NCI-H774 (cell line): Measurements from ENCODE around the gene ATXN1.

Experiments
- DNase-seq: peaks from one replicate; lab custom pipeline; 2025; lab: John Stamatoyannopoulos, UW

The ATXN1 gene

DNA sequence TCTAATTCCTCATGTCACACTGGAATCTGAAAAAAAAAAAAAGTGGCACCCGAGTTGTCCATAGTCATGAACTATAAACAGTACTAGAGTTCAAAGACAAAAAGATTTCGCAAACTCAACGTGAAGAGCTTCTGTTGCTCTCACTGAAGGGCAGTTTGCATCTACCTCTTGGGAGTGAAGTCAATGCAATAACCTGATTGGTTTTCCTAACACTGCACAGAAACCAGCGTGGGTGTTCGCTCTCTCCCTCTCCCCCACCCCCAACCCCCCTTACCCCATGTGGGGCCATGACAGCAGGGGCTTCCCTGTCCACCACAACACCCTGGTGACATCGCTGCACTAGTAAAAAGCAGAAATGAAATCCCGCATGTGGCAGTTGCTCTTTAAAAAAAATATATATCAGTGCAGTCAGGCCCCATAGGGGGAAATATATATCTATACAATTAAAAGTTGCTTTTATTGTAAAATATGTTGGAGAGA, 456.0 kb downstream of the ATXN1 start:
- no peak for DNase-seq

DNA sequence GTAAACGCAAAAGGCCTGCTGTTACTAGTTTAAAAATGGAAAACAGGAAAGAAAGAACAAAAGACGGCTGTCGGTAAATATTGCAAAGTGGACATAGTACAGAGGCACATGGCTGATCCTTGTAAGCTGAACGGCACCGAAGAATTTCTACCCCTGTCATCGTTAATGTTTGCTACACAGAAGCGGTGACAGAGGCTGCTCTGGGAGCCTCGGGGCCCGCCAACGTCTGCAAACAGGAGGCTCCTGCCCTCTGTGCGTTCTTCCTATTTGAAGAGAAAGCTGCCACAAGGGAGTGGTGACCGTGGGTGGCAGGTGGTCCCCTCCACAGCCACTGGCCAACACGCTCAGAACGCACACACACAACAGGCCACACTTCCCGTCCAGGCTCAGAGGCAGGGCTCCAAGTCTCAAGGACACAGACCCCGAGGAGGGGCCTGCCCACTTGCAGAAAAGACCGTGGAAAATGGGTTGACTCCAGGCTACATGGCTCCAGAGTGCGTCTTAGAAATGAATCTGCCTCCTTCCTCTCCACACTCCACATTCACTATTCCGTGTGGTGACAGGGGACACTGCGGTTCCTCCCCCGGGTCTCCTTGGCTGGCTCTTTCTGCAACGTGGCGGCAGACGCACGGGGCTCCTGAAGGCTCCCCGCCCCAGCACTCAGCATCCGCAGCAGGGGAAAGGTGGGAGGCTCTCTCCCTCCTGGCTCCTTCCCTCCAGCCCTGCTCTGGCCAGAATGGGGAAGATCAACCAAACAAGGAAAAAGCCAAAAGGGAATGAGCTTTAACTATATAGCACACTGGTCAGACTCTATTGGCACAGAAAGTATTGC, 458.3 kb downstream of the ATXN1 start:
- peak; percentile 18 for DNase-seq

DNA sequence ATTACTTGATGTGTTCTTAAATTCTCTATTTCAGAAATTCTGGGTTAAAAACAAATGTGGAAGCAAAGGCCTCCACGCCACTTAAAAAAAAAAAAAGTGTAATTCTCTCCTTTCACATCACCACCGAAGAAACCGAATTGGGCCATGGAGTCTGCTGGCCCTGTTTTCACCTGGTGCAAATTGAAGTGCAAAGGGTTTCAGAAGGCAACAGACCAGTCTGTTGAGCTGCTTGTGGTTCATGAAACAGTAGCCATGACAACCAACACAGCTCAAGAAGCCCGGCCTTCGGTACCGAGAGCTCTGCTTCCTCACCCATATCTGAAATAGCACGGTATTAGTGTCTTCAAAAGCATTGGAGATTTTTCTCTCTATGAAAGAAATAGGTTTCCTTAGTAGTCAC, 459.7 kb downstream of the ATXN1 start:
- peak; percentile 23 for DNase-seq

DNA sequence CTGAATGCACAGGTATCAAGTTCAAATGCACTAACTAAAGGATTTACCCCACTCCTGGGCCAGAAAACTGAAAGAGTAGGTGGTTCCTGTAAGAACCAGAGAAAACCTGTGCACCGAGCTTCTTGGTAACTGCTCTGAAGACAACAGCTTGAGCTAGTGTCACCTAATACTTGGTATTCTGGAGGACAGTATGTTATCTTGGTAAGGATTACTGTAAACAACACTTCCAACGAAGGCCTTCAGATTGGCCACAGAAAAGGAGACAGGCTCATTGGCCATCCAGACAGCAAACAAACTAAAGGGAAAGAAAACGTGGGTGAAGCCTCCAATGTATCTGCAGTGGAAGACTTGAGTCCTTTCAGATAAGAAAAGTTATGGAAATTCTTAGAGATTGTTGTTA, 461.4 kb downstream of the ATXN1 start:
- no peak for DNase-seq

DNA sequence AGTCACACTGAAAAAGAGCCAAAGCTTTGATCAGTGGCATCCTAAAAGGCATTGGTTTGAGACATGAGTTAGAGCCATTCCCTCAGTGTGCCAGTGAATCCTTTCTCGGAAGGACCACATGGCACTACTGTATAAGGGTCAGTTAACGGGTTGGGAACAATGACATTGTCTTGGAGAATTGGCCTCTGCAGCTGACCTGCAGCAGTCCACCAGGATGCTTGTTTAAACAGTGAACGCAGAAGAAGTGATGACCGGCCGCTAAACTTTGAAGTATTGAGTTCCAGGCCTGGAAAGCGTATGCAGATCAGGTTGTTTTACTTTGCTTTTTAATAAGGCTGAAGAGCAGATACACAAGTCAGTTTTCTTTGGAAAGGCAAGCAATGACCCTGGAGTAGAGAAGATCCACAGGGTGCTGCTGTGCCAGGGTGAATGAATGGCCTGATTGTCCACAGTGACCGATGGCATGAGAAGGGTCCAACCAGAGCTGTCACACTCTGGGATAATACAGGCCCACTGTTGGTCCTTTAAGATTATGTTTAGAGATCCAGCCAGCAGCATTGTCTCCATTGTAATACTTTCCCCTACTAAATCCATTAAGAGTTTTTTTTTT, 465.1 kb downstream of the ATXN1 start:
- no peak for DNase-seq

DNA sequence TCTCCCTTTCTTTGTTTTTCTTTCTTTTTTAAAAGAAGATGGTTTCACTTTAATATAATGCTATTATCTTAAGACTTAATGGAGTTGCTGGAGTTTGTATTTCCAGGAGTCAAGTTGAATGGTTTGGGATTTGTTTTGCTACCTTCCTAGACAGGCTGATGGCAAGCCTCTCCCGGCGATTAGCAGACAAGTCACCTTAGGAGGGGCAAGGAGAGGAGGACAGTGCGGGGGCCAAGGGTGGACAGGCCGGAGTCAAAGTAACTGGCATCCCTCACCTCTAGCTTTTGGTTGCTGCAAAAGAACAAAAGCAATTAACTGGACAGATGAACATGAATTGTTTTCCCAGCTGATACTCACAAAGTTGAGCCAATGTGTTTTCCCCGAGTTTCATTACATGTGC, 465.8 kb downstream of the ATXN1 start:
- DNase-seq = no peak

DNA sequence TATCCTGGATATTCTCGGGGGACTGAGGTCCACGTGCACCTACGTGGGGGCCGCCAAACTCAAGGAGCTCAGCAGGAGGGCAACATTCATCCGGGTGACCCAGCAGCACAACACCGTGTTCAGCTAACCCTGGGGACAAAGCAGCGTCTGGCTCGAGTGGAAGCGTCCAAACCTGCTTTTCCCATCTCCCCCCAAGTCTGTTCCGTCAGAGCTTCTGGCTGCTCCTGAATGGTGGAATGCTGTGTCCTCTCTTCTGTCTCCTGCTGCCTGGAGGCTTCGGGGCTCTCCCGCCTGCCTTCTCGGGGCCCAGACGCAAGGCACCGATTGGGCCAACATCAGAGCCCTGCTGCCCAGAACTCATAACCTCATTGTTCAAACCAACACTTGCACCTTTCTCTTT, 466.2 kb downstream of the ATXN1 start:
- DNase-seq = no peak

DNA sequence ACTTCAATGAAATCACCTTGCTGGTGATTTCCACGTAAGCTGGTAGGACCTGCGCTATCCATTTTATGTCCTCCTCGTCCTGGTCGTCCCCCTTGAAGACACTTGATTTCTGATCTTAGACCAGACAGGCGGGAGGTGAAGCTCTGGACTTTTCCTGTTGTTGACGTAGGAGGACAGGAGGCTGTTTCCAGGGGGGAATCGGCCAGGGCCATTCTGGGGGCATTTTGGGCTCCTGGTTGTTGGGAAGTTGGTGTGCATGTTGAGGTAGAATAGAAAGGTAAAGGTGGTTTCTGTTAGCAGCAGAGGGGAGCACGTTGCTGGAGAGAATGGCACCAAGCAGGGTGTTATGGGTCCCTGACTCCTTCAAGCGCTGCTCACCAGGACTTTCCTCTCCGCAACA, 466.9 kb downstream of the ATXN1 start:
- DNase-seq = no peak

DNA sequence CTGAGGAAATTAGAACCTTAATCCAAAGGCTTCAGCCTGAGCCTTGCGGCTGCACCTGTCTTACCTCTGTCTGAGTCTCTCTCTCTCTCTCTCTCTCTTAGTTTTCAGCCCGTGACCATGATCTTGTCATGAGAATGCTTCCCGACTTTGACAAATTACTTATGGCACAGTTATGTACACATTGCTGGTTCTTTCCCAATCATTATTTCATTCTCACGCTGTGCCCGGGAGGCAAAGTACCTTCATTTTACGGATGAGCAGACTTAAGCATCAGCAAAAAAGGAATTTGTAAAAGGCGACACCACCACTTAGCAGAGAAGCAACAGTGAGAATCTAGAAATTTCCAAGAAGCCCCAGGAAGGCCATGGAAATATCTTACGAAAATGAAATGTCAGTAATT, 468.3 kb downstream of the ATXN1 start:
- no peak for DNase-seq

DNA sequence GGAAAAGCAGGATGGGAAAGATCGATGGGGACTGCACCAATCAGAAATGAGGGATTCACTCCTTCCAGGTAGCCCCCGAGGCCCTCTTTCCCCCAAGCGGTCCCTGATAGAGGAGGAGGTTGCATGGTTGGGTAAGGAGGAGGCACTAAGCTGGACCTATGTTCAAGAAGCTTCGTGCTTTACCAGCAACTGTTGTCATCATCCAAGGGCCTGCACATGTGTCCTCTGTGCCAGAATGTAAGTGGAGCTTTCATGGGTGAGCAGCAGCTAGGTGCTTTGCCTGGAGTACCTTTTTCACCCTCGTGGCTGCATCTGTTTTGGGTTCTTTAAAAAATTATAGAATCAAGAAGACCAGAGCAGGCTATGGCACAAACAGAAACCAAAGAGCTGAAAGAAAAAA, 468.8 kb downstream of the ATXN1 start:
- DNase-seq = no peak

DNA sequence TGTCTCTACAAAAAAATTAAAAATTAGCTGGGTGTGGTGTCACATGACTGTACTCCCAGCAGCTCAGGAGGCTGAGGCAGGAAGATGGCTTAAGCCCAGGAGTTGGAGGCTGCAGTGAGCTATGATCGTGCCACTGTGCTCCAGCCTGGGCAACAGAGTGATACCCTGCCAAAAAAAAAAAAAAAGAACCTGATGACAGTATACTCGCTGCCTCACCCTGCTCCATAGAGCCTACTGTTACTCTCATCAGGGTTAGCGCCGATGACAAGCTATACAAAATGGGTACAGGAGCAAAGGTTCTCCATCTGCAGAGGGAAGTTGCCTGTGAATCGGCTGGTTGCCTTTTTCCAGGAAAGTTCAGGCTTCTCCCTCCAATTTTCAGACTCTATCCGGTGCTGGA, 469.5 kb downstream of the ATXN1 start:
- no peak for DNase-seq

DNA sequence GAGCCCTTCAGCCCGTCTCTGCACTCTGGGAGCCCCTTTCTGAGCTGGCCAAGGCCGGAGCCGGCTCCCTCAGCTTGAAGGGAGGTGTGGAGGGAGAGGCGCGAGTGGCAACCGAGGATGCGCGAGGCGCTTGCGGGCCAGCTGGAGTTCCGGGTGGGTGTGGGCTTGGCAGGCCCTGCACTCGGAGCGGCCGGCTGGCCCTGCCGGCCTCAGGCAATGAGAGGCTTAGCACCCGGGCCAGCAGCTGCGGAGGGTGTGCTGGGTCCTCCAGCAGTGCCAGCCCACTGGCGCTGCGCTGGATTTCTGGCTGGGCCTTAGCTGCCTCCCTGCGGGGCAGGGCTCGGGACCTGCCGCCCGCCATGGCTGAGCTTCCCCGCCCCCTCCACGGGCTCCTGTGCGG, 473.1 kb downstream of the ATXN1 start:
- no peak for DNase-seq

DNA sequence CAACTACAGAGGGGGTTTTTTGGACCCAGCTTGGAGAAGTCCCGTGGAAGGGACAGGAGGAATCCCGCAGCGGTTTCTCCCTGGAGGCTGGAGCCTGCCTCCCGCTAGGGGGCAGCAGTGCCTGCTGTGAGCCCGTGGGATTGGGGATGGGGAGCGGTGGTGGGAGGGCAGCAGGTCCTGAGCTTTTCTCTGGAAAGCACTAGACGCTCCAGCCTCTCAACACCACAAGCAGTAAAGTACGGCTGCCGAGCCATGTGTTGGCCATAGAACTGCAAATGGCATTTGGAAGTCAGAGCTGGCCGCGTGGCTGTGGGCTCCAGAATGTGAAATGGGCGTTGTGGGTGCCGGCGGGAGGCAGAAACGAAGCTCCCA, 475.1 kb downstream of the ATXN1 start:
- DNase-seq = no peak

DNA sequence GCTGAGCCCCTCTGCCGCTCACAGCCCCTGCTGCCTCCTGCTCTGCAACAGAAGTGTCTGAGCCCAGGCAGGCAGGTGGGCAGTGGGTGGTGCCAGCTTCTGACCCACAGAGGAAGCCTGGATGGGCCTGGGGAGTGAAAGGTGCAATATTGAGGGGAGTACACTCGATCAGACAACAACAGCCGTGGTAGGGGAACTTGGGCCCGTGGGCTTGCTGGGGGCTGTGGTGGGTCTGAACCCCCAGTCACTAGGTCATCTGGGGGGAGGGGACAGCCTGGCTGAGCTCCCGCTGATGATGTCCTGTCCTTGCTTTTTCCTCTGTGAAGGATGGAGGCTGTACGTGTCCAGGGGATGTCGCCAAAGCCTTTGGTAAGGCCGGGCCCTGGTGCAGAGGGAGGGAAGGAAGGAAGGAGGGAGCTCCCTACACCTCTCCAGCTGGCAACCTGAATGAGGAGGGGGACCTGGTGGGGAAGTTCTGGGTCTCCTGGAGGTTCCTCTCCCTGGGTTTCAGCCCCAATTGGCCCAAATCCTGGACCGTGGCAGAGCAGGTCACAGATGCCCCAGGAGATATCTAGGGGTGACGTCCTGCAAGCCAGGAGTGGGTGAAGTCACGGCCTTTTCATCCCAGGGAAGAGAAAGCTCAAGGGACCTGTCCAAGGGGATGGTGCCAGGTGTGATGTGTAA, 475.7 kb downstream of the ATXN1 start:
- DNase-seq = no peak

DNA sequence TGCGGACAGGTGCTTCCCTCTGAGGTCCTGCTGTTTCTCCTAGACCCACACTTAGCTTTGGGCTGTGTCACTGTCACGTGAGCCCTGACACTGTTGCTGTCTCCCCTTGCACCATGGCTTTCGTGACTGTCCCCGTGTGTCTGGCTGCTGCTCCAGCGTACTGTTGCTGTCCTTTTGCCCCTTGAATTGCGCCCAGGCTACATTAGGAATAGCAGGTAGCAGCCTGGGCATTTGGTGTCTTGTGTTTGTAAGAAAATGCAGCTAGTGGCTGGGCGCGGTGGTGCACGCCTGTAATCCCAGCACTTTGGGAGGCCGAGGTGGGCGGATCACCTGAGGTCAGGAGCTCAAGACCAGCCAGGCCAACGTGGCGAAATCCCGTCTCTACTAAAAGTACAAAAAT, 476.8 kb downstream of the ATXN1 start:
- no peak for DNase-seq

DNA sequence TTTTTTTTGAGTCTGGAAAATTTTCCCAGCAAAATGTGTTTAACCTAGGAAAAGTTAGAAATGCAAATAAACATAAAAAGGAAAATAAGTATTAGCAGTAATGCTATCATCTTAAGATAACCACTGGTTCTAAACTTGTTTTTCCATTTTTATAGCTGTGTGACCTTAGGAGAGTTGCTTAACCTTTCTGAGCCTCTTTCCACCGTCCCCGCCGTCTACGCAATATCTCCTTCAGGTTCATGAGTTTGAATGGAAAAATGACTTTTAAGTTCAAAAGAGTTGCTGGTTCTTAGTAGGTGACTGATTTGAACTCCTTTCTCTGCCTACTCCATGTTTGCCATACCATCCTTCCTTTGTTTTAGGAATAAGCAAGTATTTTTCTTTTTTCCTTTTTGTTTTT, 478.9 kb downstream of the ATXN1 start:
- DNase-seq = no peak

DNA sequence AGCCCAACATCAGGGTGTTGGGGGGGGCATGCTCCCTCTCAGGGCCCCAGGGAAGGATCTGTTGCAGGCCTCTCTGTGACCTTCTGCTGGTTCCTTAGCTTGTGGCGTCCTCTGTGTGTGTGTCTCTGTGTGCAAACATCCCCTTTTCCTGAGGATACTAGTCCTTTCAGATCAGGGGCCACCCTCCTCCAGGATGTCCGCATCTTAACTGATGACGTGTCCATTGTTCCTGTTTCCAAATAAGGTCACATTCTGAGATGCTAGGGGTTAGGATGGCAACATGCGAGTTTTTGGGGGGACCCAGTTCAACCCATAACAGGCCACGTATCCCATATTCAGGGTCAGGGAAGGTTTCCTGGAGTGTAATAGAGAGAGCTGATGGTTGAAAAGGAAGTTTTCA, 482.0 kb downstream of the ATXN1 start:
- DNase-seq = no peak

DNA sequence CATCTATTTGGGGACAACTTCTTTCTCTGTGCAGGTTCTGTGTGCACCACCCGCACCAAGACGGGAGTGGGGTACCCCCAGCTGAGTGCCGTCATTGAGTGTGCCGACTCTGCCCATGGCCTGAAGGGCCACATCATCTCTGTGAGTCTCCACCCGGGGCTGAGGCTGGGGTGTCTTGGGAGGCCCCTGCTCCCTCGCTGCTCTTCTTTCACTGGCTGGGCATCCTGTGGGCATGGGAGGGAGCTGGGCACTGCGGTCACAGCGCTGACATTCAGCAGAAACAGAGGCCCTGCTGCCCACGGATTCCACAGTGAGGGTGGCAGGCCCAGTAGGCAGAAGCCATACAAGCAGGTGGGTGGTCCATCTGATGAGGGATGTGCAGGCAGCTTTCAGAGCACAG, 482.5 kb downstream of the ATXN1 start:
- no peak for DNase-seq

DNA sequence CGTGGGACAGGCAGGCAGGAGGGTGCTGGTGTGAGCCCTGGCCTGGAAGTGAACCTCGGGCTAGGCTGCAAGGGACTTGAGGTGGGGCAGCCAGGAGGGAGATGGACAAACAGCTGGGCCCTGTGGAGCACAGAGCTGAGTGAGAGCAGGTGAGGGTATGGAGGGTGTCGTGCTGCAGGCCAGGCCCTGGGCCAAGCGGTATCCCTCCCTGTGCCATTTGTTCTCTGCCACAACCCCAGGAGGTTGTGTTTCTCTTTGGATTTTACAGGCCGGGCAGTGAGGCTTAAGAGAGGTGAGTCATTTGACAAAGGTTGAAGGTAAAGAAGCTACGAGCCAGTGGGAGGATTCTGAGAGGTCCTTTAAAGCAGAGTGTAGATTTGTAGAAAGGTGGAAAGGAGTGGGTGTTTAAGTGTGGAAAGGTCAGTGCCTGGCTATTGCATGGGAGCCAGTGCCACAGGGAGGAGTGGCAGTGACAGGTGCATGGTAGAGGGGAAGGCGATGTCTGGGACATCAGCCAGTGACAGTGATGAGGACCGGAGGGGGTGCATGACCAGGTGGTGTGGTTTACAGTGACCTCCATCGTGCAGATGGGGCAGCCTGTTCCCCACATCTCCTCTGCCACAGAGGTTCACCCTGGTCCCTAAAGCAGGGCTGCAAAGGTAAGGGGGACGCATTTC, 483.1 kb downstream of the ATXN1 start:
- DNase-seq = no peak

DNA sequence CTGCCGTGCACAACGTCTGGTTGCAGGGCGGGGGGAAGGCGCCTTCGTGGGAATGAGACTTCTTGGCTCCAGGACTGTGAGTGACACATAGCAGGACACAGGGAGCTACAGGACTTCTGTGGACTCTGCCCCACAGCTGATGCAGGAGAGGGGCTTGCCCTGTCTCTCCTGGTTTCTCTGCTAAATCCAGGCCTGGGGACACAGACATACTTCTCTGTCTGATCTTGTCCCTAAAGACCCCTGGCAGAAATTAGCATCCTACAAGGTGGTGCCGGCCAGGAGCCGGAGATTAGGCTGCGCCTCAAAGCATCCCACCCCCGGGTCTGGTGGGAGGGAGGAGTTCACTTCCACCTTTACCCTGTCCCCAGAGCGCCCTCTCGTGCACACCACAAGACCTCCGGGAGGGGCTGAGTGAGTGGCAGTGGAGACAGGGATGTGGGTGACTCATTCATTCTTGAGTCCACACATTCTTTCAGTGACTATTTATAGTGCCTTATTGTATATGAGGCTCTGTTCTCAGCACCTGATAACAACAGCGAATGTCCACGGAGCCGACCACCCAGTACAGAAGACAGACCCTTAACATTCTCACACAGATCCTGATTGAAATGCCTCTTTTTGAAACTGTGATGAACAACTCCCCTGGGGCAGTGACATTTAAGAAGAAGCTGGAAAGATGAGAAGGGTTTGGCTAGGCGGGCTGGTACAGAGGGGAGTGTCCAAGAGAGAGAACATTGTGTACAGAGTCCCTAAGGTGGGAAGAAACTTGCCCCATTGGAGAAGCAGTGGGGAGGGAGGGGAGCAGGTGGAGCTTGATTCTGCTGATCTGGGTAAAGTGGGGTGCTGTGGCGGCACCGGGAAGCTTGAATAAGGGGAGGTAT, 483.9 kb downstream of the ATXN1 start:
- no peak for DNase-seq

DNA sequence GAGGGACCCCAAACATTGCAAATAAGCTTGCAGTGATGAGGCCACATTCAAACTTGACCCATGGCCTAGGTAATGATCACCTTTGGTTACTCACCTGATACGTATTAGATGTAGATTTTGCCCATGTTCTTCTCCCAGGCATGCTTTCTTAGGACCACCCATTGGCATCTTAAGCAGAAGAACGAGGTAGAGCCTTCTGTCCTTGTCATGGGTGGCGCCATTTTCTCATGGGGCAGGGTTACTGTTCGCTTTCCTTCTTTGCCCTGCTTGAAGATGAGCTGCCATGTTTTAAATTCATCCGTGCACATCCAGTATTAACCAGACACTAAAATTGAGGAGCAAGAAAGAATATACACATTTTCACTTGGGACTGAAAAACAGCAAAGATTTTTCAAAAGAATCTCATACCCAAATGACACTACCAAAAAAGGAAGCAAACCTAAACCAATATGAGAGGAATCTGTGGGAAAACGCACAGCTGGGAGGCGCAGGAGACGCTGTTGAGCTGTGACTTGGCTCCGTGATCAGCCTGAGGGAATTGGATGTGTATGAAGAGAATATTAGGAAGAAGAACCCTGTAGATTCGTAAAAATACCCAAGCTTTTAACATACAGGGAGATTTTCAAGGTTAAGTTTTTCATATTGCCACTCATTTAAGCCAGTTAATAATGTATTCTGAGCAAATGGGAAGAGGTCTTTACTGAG, 486.2 kb downstream of the ATXN1 start:
- no peak for DNase-seq
